Tongue (tissue), 2 donors: ENCODE results near the gene HSP90AB1. TPM values are rescaled to one million over a fixed set of nuclear protein-coding genes. Genes with fewer than 3 reads are reported as not detected.

Experiments used
- DNase-seq: peaks from one replicate; pipeline ENCODE4 v3.0.0-alpha.2; 2015
- total RNA-seq: library from RNA; depleted of rRNA; stranded (reverse); fragments of >200 nt; gene quantifications from one replicate; pipeline ENCODE4 v1.2.3, GENCODE V29; 2014

Gene HSP90AB1
- total RNA-seq, 1 donor from 2014 or later: 631 TPM

GRCh38 chr6:44235891-44236516 is 10.9 kb upstream of the HSP90AB1 start:
- DNase-seq: no peak

- peak; percentile 92 for DNase-seq
Observed at GRCh38 chr6:44237021-44237812, 9.7 kb upstream of the HSP90AB1 start.

GRCh38 chr6:44237813-44238433 is 9.0 kb upstream of the HSP90AB1 start:
- DNase-seq: peak; percentile 87

GRCh38 chr6:44238687-44239350 is 8.1 kb upstream of the HSP90AB1 start:
- no peak for DNase-seq

- DNase-seq: no peak
Observed at GRCh38 chr6:44243345-44243744, 3.6 kb upstream of the HSP90AB1 start.

- DNase-seq: no peak
Observed at GRCh38 chr6:44245391-44245911, 1.4 kb upstream of the HSP90AB1 start.

- peak; percentile 93 for DNase-seq
Observed at GRCh38 chr6:44245912-44246662, 814 bp upstream of the HSP90AB1 start.

GRCh38 chr6:44247338-44248302 is 719 bp downstream of the HSP90AB1 start:
- DNase-seq: peak; percentile 72

GRCh38 chr6:44248579-44248978 is 1.7 kb downstream of the HSP90AB1 start:
- DNase-seq: no peak

- DNase-seq: no peak
Observed at GRCh38 chr6:44249082-44249748, 2.3 kb downstream of the HSP90AB1 start.

- no peak for DNase-seq
Observed at GRCh38 chr6:44250067-44250717, 3.3 kb downstream of the HSP90AB1 start.

GRCh38 chr6:44250718-44251123 is 3.8 kb downstream of the HSP90AB1 start:
- DNase-seq: no peak

- DNase-seq: no peak
Observed at GRCh38 chr6:44251576-44252524, 4.9 kb downstream of the HSP90AB1 start.

- no peak for DNase-seq
Observed at GRCh38 chr6:44253307-44254101, 6.6 kb downstream of the HSP90AB1 start.

- DNase-seq: no peak
Observed at GRCh38 chr6:44254191-44255104, 7.5 kb downstream of the HSP90AB1 start.

- no peak for DNase-seq
Observed at GRCh38 chr6:44255105-44255808, 8.4 kb downstream of the HSP90AB1 start.
